PC-9 (cell line): ENCODE data around the gene SLC24A1.

Experiments
- CTCF ChIP-seq: fragments of 200-600 bp; sonication (generic); conservative IDR thresholded peaks from 2 replicates; pipeline ENCODE4 v1.6.1; 2017; ENCODE audit warnings: mixed run types, antibody characterized with exemption, mild to moderate bottlenecking, moderate library complexity
- EZH2 ChIP-seq: fragments of 200-600 bp; sonication (generic); IDR thresholded peaks from 2 replicates; pipeline ENCODE4 v1.8.0; 2017; ENCODE audit warnings: antibody characterized with exemption, low read depth

GRCh38 chr15:65580287-65580686, 41.5 kb upstream of the SLC24A1 start:
- TF ChIP-seq CTCF, result no peak
- TF ChIP-seq EZH2, result no peak
